ENCODE data around the gene NONO. TPM values are rescaled to one million over a fixed set of nuclear protein-coding genes. Genes with fewer than 3 reads are reported as not detected.

The NONO gene
- total and polyA plus RNA-seq, 2 of the 4 experiments (the other 2 are of a cell fraction): 199 to 609 TPM

DNA sequence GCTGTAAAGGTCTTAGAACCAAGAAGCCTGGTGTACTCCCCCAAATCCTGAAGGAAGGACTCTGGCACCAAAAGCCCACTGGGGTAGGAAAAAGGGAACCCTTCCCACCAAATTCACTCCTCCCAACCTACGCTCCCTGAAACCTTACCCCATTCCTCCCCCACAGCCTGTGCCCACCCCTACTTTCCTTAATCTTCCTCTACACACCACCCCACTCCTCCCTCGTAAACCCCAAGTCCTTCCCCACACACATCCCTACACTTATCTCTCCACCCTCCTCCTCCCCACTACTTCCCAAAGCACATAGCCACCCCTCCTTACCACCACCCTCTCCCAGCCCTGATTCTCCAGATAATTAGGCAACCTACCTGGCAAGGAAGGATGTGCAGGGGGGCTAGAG lies 31.2 kb upstream of the NONO start:
- Histone ChIP-seq H3K56ac (ENCODE audit: extremely low read depth, insufficient read depth, low read length) (no peak overlapping the region), H4K5ac (ENCODE audit: low read depth, low read length) (no peak overlapping the region), H3K27me3 (ENCODE audit: control insufficient read depth, insufficient read depth, low read length) (peaks cover 2% of the 10 kb centered on the region; the same call in 1 of the 2 replicates), H3K9me1 (ENCODE audit: insufficient read depth, low read length) (0 out of 2 replicates have a peak, but pooled peaks cover 2% of the 10 kb centered on the region), H3K27ac (ENCODE audit: insufficient read depth, low read length) (no peak overlapping the region), H3K4me3 (ENCODE audit: insufficient read depth, low read depth, low read length) (no peak overlapping the region; the same call in 1 of the 2 replicates), H3K4me2 (ENCODE audit: low read depth, low read length) (peak overlapping the region; percentile 28; the same call in 1 of the 2 replicates), H4K20me1 (ENCODE audit: insufficient read depth, low read length) (no peaks in the 10 kb centered on the region), H3K79me1 (ENCODE audit: low read depth in 1 of 2, low read length in 2 of 2) (peaks cover 3 to 27% of the 10 kb centered on the region in 2 experiments), H3K14ac (replicated peaks; ENCODE audit: low read depth, low read length) (no peak overlapping the region), H2BK120ac (ENCODE audit: low read depth, low read length) (no peak overlapping the region), H3K23ac (ENCODE audit: low read depth, low read length) (no peak overlapping the region), H3K4me1 (ENCODE audit: control insufficient read depth, insufficient read depth, low read length) (peaks cover 8% of the 10 kb centered on the region), H2BK20ac (ENCODE audit: low read depth, low read length) (no peak overlapping the region), H3K9ac (ENCODE audit: low read depth, low read length) (no peak overlapping the region), H2AK9ac (replicated peaks; ENCODE audit: low read depth, low read length, poor library complexity) (peak overlapping the region; percentile 47), H3K18ac (ENCODE audit: low read depth, low read length) (no peak overlapping the region), H3K36me3 (ENCODE audit: control insufficient read depth, insufficient read depth, low read length) (peaks cover 27% of the 10 kb centered on the region), H2BK5ac (ENCODE audit: low read depth, low read length, poor library complexity, severe bottlenecking) (no peak overlapping the region), H2AFZ (replicated peaks; ENCODE audit: low read length, poor library complexity) (no peak overlapping the region), H4K91ac (ENCODE audit: insufficient read depth, low read depth, low read length) (no peak overlapping the region), H3K9me3 (ENCODE audit: control insufficient read depth, insufficient read depth, low read length) (no peaks in the 10 kb centered on the region), H2BK15ac (ENCODE audit: low read depth, low read length) (no peak overlapping the region), H3K4ac (ENCODE audit: low read depth, low read length) (no peak overlapping the region), H2AK5ac (ENCODE audit: low read depth, low read length) (no peak overlapping the region), H4K8ac (ENCODE audit: low read depth in 2 of 2, low read length in 2 of 2) (no peak overlapping the region)
- intact Hi-C loops (cut with micrococcal nuclease): loop anchor here (5.0 kb wide), 1 partner anchor 115 kb away; the partner anchor contains the start of gene TAF1
- TF ChIP-seq RFX5 (IDR thresholded peaks at IDR 0.05; ENCODE audit: low read depth, low read length) (no peak), BHLHE40 (IDR thresholded peaks at IDR 0.05; ENCODE audit: low read depth, low read length) (no peak), NFE2L2 (IDR thresholded peaks at IDR 0.05; ENCODE audit: low read depth, low read length) (no peak), MXI1 (IDR thresholded peaks at IDR 0.05; ENCODE audit: borderline replicate concordance, low read depth, low read length) (no peak)
- TF ChIP-seq, protein P1, sequence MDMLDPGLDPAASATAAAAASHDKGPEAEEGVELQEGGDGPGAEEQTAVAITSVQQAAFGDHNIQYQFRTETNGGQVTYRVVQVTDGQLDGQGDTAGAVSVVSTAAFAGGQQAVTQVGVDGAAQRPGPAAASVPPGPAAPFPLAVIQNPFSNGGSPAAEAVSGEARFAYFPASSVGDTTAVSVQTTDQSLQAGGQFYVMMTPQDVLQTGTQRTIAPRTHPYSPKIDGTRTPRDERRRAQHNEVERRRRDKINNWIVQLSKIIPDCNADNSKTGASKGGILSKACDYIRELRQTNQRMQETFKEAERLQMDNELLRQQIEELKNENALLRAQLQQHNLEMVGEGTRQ (IDR thresholded peaks at IDR 0.05; ENCODE audit: low read depth, low read length): no peak
- POLR2A ChIA-PET (ENCODE audit: unreplicated experiment): no interaction called here
- WGBS, 2 experiments (ENCODE audit: extremely low coverage in 2 of 2, insufficient read length in 1 of 2): 80 to 100% methylated on average over 1 of the region's 2 CpGs
- in situ Hi-C loops (cut with MboI; ENCODE audit: low sequenced_read_pairs): no loop called here
- BruUV-seq (replicated peaks): no TSS peak
- dilution Hi-C loops (cut with HindIII; ENCODE audit: low sequenced_read_pairs, unreplicated experiment): no loop called here
- CTCF ChIA-PET: interaction anchor here (0.6 kb wide), 2 partner anchors 124 to 950 kb away, joined by 3 to 4 read pairs; no protein-coding TSS in a partner anchor
- ATAC-seq (ENCODE audit: low read depth) (no peak), DNase-seq (no peak)

Data from IMR-90 (cell line).